ENCODE measurements around the gene TMEM184A.

TMEM184A gene

GRCh38 chr7:1499367-1500029, 56.5 kb downstream of the TMEM184A start:
- POLR2A ChIA-PET: interaction anchor here (0.6 kb wide), 1 partner anchor 906 kb away, joined by 4 read pairs; no protein-coding TSS in a partner anchor
- DNase-seq (ENCODE audit: extremely low spot score): no peak
- CTCF ChIA-PET: interaction anchor here (1.6 kb wide), 1 partner anchor 8 kb away, joined by 3 read pairs; no protein-coding TSS in a partner anchor
- no peak for TF ChIP-seq CTCF (IDR thresholded peaks at IDR 0.05; ENCODE audit: control extremely low read depth, extremely low read depth, low read depth, missing control alignments)

- no peak for TF ChIP-seq CTCF (IDR thresholded peaks at IDR 0.05; ENCODE audit: control extremely low read depth, extremely low read depth, low read depth, missing control alignments)
- POLR2A ChIA-PET: interaction anchor here (0.6 kb wide), 1 partner anchor 907 kb away, joined by 4 read pairs; no protein-coding TSS in a partner anchor
- DNase-seq (ENCODE audit: extremely low spot score): no peak
- CTCF ChIA-PET: interaction anchor here (1.6 to 2.2 kb wide), 2 partner anchors 7 to 24 kb away, joined by 3 to 7 read pairs; no protein-coding TSS in a partner anchor
Observed at GRCh38 chr7:1498370-1499305, 57.4 kb downstream of the TMEM184A start.

- CTCF ChIA-PET: interaction anchor here (2.2 kb wide), 1 partner anchor 23 kb away, joined by 7 read pairs; no protein-coding TSS in a partner anchor
- POLR2A ChIA-PET: no interaction called here
Observed at GRCh38 chr7:1497293-1497927, 58.6 kb downstream of the TMEM184A start.

GRCh38 chr7:1496531-1497292, 59.3 kb downstream of the TMEM184A start:
- ChIA-PET CTCF (interaction anchor here (2.2 kb wide), 1 partner anchor 22 kb away, joined by 7 read pairs; no protein-coding TSS in a partner anchor), POLR2A (no interaction called here)
- no peak for DNase-seq (ENCODE audit: extremely low spot score)

More at GRCh38 chr7:1497293-1497927, 58.6 kb downstream of the TMEM184A start:
- no peak for TF ChIP-seq CTCF (IDR thresholded peaks at IDR 0.05; ENCODE audit: control extremely low read depth, extremely low read depth, low read depth, missing control alignments)
- no peak for DNase-seq (ENCODE audit: extremely low spot score)

GRCh38 chr7:1495564-1496242, 60.3 kb downstream of the TMEM184A start:
- CTCF ChIA-PET: no interaction called here
- POLR2A ChIA-PET: no interaction called here
- no peak for TF ChIP-seq CTCF (IDR thresholded peaks at IDR 0.05; ENCODE audit: control extremely low read depth, extremely low read depth, low read depth, missing control alignments)
- DNase-seq (ENCODE audit: extremely low spot score): no peak

More at GRCh38 chr7:1496531-1497292, 59.3 kb downstream of the TMEM184A start:
- TF ChIP-seq CTCF (IDR thresholded peaks at IDR 0.05; ENCODE audit: control extremely low read depth, extremely low read depth, low read depth, missing control alignments): no peak
